WERI-Rb-1 (cell line): Measurements from ENCODE around the gene LAYN.

Experiments
- DNase-seq: peaks from one replicate; pipeline ENCODE4 v3.0.0-alpha.2; 2020
- H3K27ac ChIP-seq: fragments of 250-450 bp; sonication (Bioruptor Pico); 2 replicates; pipeline ENCODE4 v1.5.1; 2020; ENCODE audit warnings: mild to moderate bottlenecking, moderate library complexity
- H3K27me3 ChIP-seq: fragments of 250-450 bp; sonication (Bioruptor Pico); 2 replicates; pipeline ENCODE4 v1.5.1; 2021; ENCODE audit warnings: mild to moderate bottlenecking, low read depth, moderate library complexity; ENCODE audit not compliant: insufficient read depth, severe bottlenecking
- H3K36me3 ChIP-seq: fragments of 250-450 bp; sonication (Bioruptor Pico); 2 replicates; pipeline ENCODE4 v1.5.1; 2020; ENCODE audit warnings: mild to moderate bottlenecking, moderate library complexity
- H3K4me3 ChIP-seq: 2 replicates; pipeline ENCODE4 v1.5.1; 2011; ENCODE audit warnings: low read depth, mild to moderate bottlenecking, control low read depth, low read length
- H3K9me3 ChIP-seq: fragments of 250-450 bp; sonication (Bioruptor Pico); 2 replicates; pipeline ENCODE4 v1.5.1; 2021; ENCODE audit warnings: mild to moderate bottlenecking, moderate library complexity; ENCODE audit not compliant: severe bottlenecking
- CTCF ChIP-seq: IDR thresholded peaks from 2 replicates; pipeline ENCODE4 v1.5.1; 2011; ENCODE audit warnings: low read depth, mild to moderate bottlenecking, control low read depth, inconsistent platforms, low read length

Gene LAYN

GRCh38 chr11:111572581-111572980, 32.1 kb downstream of the LAYN start:
- Histone ChIP-seq H3K27ac (no peak overlapping the region), H3K4me3 (no peak overlapping the region), H3K27me3 (no peaks in the 10 kb centered on the region), H3K9me3 (no peaks in the 10 kb centered on the region), H3K36me3 (no peaks in the 10 kb centered on the region)
- no peak for TF ChIP-seq CTCF
- DNase-seq, result no peak

- H3K27me3 ChIP-seq, result no peaks in the 10 kb centered on the region
- H3K27ac ChIP-seq, result no peak overlapping the region
- TF ChIP-seq CTCF, result no peak
- no peaks in the 10 kb centered on the region for H3K36me3 ChIP-seq
- DNase-seq, result no peak
- no peaks in the 10 kb centered on the region for H3K9me3 ChIP-seq
- no peak overlapping the region for H3K4me3 ChIP-seq
These were observed 33.3 kb downstream of the LAYN start for GRCh38 chr11:111573821-111574249.

- Histone ChIP-seq H3K36me3 (no peaks in the 10 kb centered on the region), H3K27me3 (no peaks in the 10 kb centered on the region), H3K27ac (no peak overlapping the region), H3K9me3 (no peaks in the 10 kb centered on the region), H3K4me3 (no peak overlapping the region)
- no peak; the same call in 1 of the 2 replicates for TF ChIP-seq CTCF
- no peak for DNase-seq
These were observed 34.1 kb downstream of the LAYN start for GRCh38 chr11:111574373-111575225.

- H3K36me3 ChIP-seq, result no peaks in the 10 kb centered on the region
- no peak overlapping the region for H3K4me3 ChIP-seq
- no peak overlapping the region for H3K27ac ChIP-seq
- H3K9me3 ChIP-seq, result no peaks in the 10 kb centered on the region
- no peak for DNase-seq
- no peaks in the 10 kb centered on the region for H3K27me3 ChIP-seq
- no peak for TF ChIP-seq CTCF
These were observed 35.2 kb downstream of the LAYN start for GRCh38 chr11:111575740-111576139.

- no peak for DNase-seq
- no peak overlapping the region for H3K4me3 ChIP-seq
- no peak overlapping the region for H3K27ac ChIP-seq
- no peaks in the 10 kb centered on the region for H3K36me3 ChIP-seq
- H3K9me3 ChIP-seq, result no peaks in the 10 kb centered on the region
- no peaks in the 10 kb centered on the region for H3K27me3 ChIP-seq
- no peak for TF ChIP-seq CTCF
These were observed 37.3 kb downstream of the LAYN start for GRCh38 chr11:111577821-111578220.
